IPS-11a (cell line): ENCODE results near the gene GARIN5A.

Experiments used
- H3K4me3 ChIP-seq: one replicate; pipeline ENCODE4 v1.5.1; 2013; ENCODE audit warnings: low read depth, low read length, control low read depth

Gene GARIN5A

GRCh38 chr19:50418176-50419021, 58.2 kb downstream of the GARIN5A start, which contains the start of gene SPIB:
Gene SPIB (plus strand): TSS chr19:50418938. CDS start chr19:50418963, 25 bp downstream.
- peak within 1 kb of the TSS; percentile 28 for H3K4me3 ChIP-seq

GRCh38 chr19:50417111-50418081, 59.3 kb downstream of the GARIN5A start:
- H3K4me3 ChIP-seq, result no peak overlapping the region
